ENCODE results near the gene CSNK2A2.

The CSNK2A2 gene

GRCh38 chr16:58187092-58187491, 10.8 kb downstream of the CSNK2A2 start:
- no peak overlapping the region for H3K27ac Mint-ChIP-seq
- H3K4me3 Mint-ChIP-seq, result no peak overlapping the region
- no peaks in the 10 kb centered on the region for H3K27me3 Mint-ChIP-seq (ENCODE audit: low read depth)
- H3K9me3 Mint-ChIP-seq, result no peaks in the 10 kb centered on the region
- H3K4me1 Mint-ChIP-seq (ENCODE audit: low read depth), result peaks cover 14% of the 10 kb centered on the region
- H3K36me3 Mint-ChIP-seq (ENCODE audit: low read depth), result peaks cover 56% of the 10 kb centered on the region

GRCh38 chr16:58186176-58186944, 11.5 kb downstream of the CSNK2A2 start:
- H3K27me3 Mint-ChIP-seq (ENCODE audit: low read depth), result no peaks in the 10 kb centered on the region
- H3K9me3 Mint-ChIP-seq, result no peaks in the 10 kb centered on the region
- H3K27ac Mint-ChIP-seq, result no peak overlapping the region
- peaks cover 11% of the 10 kb centered on the region for H3K4me1 Mint-ChIP-seq (ENCODE audit: low read depth)
- peaks cover 57% of the 10 kb centered on the region for H3K36me3 Mint-ChIP-seq (ENCODE audit: low read depth)
- H3K4me3 Mint-ChIP-seq, result no peak overlapping the region

- H3K27ac Mint-ChIP-seq, result peak overlapping the region; percentile 58
- peaks cover 3% of the 10 kb centered on the region for H3K9me3 Mint-ChIP-seq
- no peaks in the 10 kb centered on the region for H3K27me3 Mint-ChIP-seq (ENCODE audit: low read depth)
- peaks cover 48% of the 10 kb centered on the region for H3K36me3 Mint-ChIP-seq (ENCODE audit: low read depth)
- H3K4me3 Mint-ChIP-seq, result no peak overlapping the region
- H3K4me1 Mint-ChIP-seq (ENCODE audit: low read depth), result peaks cover 24% of the 10 kb centered on the region
Observed at GRCh38 chr16:58177353-58177710, 20.6 kb downstream of the CSNK2A2 start.

- H3K4me3 Mint-ChIP-seq, result no peak overlapping the region
- peaks cover 46% of the 10 kb centered on the region for H3K36me3 Mint-ChIP-seq (ENCODE audit: low read depth)
- peaks cover 24% of the 10 kb centered on the region for H3K4me1 Mint-ChIP-seq (ENCODE audit: low read depth)
- H3K9me3 Mint-ChIP-seq, result peaks cover 3% of the 10 kb centered on the region
- H3K27me3 Mint-ChIP-seq (ENCODE audit: low read depth), result no peaks in the 10 kb centered on the region
- H3K27ac Mint-ChIP-seq, result peak overlapping the region; percentile 58
Observed at GRCh38 chr16:58176608-58177352, 21.1 kb downstream of the CSNK2A2 start.

GRCh38 chr16:58170223-58170622, 27.7 kb downstream of the CSNK2A2 start:
- Mint-ChIP-seq H3K36me3 (ENCODE audit: low read depth) (peaks cover 42% of the 10 kb centered on the region), H3K9me3 (no peaks in the 10 kb centered on the region), H3K27ac (no peak overlapping the region), H3K4me1 (ENCODE audit: low read depth) (peaks cover 3% of the 10 kb centered on the region), H3K4me3 (no peak overlapping the region), H3K27me3 (ENCODE audit: low read depth) (no peaks in the 10 kb centered on the region)

GRCh38 chr16:58160855-58161254, 37.1 kb downstream of the CSNK2A2 start:
- H3K27ac Mint-ChIP-seq, result no peak overlapping the region

GRCh38 chr16:58158725-58159124, 39.2 kb downstream of the CSNK2A2 start:
- Mint-ChIP-seq H3K4me1 (ENCODE audit: low read depth) (peaks cover 5% of the 10 kb centered on the region), H3K4me3 (no peak overlapping the region), H3K36me3 (ENCODE audit: low read depth) (peaks cover 24% of the 10 kb centered on the region), H3K27me3 (ENCODE audit: low read depth) (no peaks in the 10 kb centered on the region), H3K27ac (no peak overlapping the region), H3K9me3 (no peaks in the 10 kb centered on the region)

More at GRCh38 chr16:58160855-58161254, 37.1 kb downstream of the CSNK2A2 start:
- H3K4me1 Mint-ChIP-seq (ENCODE audit: low read depth), result peaks cover 4% of the 10 kb centered on the region
- no peaks in the 10 kb centered on the region for H3K9me3 Mint-ChIP-seq
- no peak overlapping the region for H3K4me3 Mint-ChIP-seq
- H3K36me3 Mint-ChIP-seq (ENCODE audit: low read depth), result peaks cover 41% of the 10 kb centered on the region
- no peaks in the 10 kb centered on the region for H3K27me3 Mint-ChIP-seq (ENCODE audit: low read depth)

- peaks cover 5% of the 10 kb centered on the region for H3K4me1 Mint-ChIP-seq (ENCODE audit: low read depth)
- H3K9me3 Mint-ChIP-seq, result no peaks in the 10 kb centered on the region
- H3K27me3 Mint-ChIP-seq (ENCODE audit: low read depth), result no peaks in the 10 kb centered on the region
- no peak overlapping the region for H3K27ac Mint-ChIP-seq
- peaks cover 19% of the 10 kb centered on the region for H3K36me3 Mint-ChIP-seq (ENCODE audit: low read depth)
- no peak overlapping the region for H3K4me3 Mint-ChIP-seq
Observed at GRCh38 chr16:58157951-58158540, 39.9 kb downstream of the CSNK2A2 start.

GRCh38 chr16:58157239-58157638, 40.7 kb downstream of the CSNK2A2 start:
- Mint-ChIP-seq H3K27ac (no peak overlapping the region), H3K36me3 (ENCODE audit: low read depth) (peaks cover 14% of the 10 kb centered on the region)

GRCh38 chr16:58155839-58156238, 42.1 kb downstream of the CSNK2A2 start:
- H3K9me3 Mint-ChIP-seq, result no peaks in the 10 kb centered on the region
- no peak overlapping the region for H3K4me3 Mint-ChIP-seq
- peaks cover 5% of the 10 kb centered on the region for H3K4me1 Mint-ChIP-seq (ENCODE audit: low read depth)
- H3K36me3 Mint-ChIP-seq (ENCODE audit: low read depth), result peaks cover 8% of the 10 kb centered on the region
- H3K27ac Mint-ChIP-seq, result no peak overlapping the region
- H3K27me3 Mint-ChIP-seq (ENCODE audit: low read depth), result no peaks in the 10 kb centered on the region

More at GRCh38 chr16:58157239-58157638, 40.7 kb downstream of the CSNK2A2 start:
- H3K4me1 Mint-ChIP-seq (ENCODE audit: low read depth), result peaks cover 5% of the 10 kb centered on the region
- H3K9me3 Mint-ChIP-seq, result no peaks in the 10 kb centered on the region
- H3K27me3 Mint-ChIP-seq (ENCODE audit: low read depth), result no peaks in the 10 kb centered on the region
- no peak overlapping the region for H3K4me3 Mint-ChIP-seq

- Mint-ChIP-seq H3K4me3 (no peak overlapping the region), H3K4me1 (ENCODE audit: low read depth) (peaks cover 5% of the 10 kb centered on the region), H3K9me3 (no peaks in the 10 kb centered on the region), H3K36me3 (ENCODE audit: low read depth) (peaks cover 4% of the 10 kb centered on the region), H3K27me3 (ENCODE audit: low read depth) (no peaks in the 10 kb centered on the region), H3K27ac (no peak overlapping the region)
Observed at GRCh38 chr16:58154345-58154744, 43.6 kb downstream of the CSNK2A2 start.

GRCh38 chr16:58152246-58152868, 45.5 kb downstream of the CSNK2A2 start:
- Mint-ChIP-seq H3K27ac (no peak overlapping the region), H3K9me3 (no peaks in the 10 kb centered on the region), H3K27me3 (ENCODE audit: low read depth) (no peaks in the 10 kb centered on the region), H3K4me1 (ENCODE audit: low read depth) (peaks cover 5% of the 10 kb centered on the region), H3K36me3 (ENCODE audit: low read depth) (no peaks in the 10 kb centered on the region), H3K4me3 (no peak overlapping the region)

- H3K9me3 Mint-ChIP-seq, result no peaks in the 10 kb centered on the region
- H3K27me3 Mint-ChIP-seq (ENCODE audit: low read depth), result peaks cover 9% of the 10 kb centered on the region
- no peaks in the 10 kb centered on the region for H3K36me3 Mint-ChIP-seq (ENCODE audit: low read depth)
- H3K27ac Mint-ChIP-seq, result no peak overlapping the region
- H3K4me1 Mint-ChIP-seq (ENCODE audit: low read depth), result no peaks in the 10 kb centered on the region
- no peak overlapping the region for H3K4me3 Mint-ChIP-seq
Observed at GRCh38 chr16:58148526-58148925, 49.4 kb downstream of the CSNK2A2 start.

GRCh38 chr16:58148099-58148498, 49.8 kb downstream of the CSNK2A2 start:
- no peaks in the 10 kb centered on the region for H3K4me1 Mint-ChIP-seq (ENCODE audit: low read depth)
- H3K4me3 Mint-ChIP-seq, result no peak overlapping the region
- no peak overlapping the region for H3K27ac Mint-ChIP-seq
- no peaks in the 10 kb centered on the region for H3K36me3 Mint-ChIP-seq (ENCODE audit: low read depth)
- H3K27me3 Mint-ChIP-seq (ENCODE audit: low read depth), result peaks cover 10% of the 10 kb centered on the region
- no peaks in the 10 kb centered on the region for H3K9me3 Mint-ChIP-seq

Measured in T-helper 1 cell treated with Interleukin-12 subunit alpha and Interleukin-12 subunit beta and Interleukin-4 antibody, amounts not matched to agents 30 μg/mL and 1 μg/mL, for 36 hours (primary cell).